Karpas-422 (cell line): ENCODE results near the gene ATP11C. TPM values are rescaled to one million over a fixed set of nuclear protein-coding genes. Genes with fewer than 3 reads are reported as not detected.
A peak's percentile ranks its signal among the peaks of the same experiment; 100 is the strongest.
"Not testable (repeated sequence)": the region's sequence is repeated elsewhere in the genome, so short reads cannot be mapped to it uniquely, and the experiment has no call there.

Experiments used
- DNase-seq: peaks from one replicate; pipeline ENCODE4 v3.0.0-alpha.2; 2015
- H2AFZ ChIP-seq: fragments of 200-600 bp; sonication (generic); 2 replicates; pipeline ENCODE4 v1.6.1; 2014; ENCODE audit warnings: antibody characterized with exemption, low read length, mixed read lengths
- H3K27ac ChIP-seq: fragments of 200-600 bp; sonication (generic); 2 replicates; pipeline ENCODE4 v1.5.1; 2014; ENCODE audit warnings: mild to moderate bottlenecking, low read length, moderate library complexity
- H3K27me3 ChIP-seq: fragments of 200-600 bp; sonication (generic); 2 replicates; pipeline ENCODE4 v1.6.1; 2014; ENCODE audit warnings: low read length, mixed read lengths
- H3K36me3 ChIP-seq: fragments of 200-600 bp; sonication (generic); 2 replicates; pipeline ENCODE4 v1.6.1; 2014; ENCODE audit warnings: low read length, mixed read lengths; ENCODE audit not compliant: insufficient read depth
- H3K4me1 ChIP-seq: fragments of 200-600 bp; sonication (generic); 2 replicates; pipeline ENCODE4 v1.6.1; 2014; ENCODE audit warnings: mild to moderate bottlenecking, low read length, mixed read lengths
- H3K4me2 ChIP-seq: fragments of 200-600 bp; sonication (generic); 2 replicates; pipeline ENCODE4 v1.6.1; 2014; ENCODE audit warnings: low read length, low read depth, mild to moderate bottlenecking; ENCODE audit not compliant: poor library complexity, severe bottlenecking
- H3K4me3 ChIP-seq: fragments of 200-600 bp; sonication (generic); 2 replicates; pipeline ENCODE4 v1.5.1; 2014; ENCODE audit warnings: mild to moderate bottlenecking, antibody characterized with exemption, low read length, mixed read lengths
- H3K79me2 ChIP-seq: fragments of 200-600 bp; sonication (generic); 2 replicates; pipeline ENCODE4 v1.6.1; 2014; ENCODE audit warnings: mild to moderate bottlenecking, low read length, mixed read lengths
- H3K9ac ChIP-seq: fragments of 200-600 bp; sonication (generic); 2 replicates; pipeline ENCODE4 v1.6.0; 2014; ENCODE audit warnings: low read length
- H3K9me2 ChIP-seq: fragments of 200-600 bp; sonication (generic), shearing (Covaris generic); replicated peaks from 2 replicates; pipeline ENCODE4 v1.6.0; 2014; ENCODE audit warnings: mild to moderate bottlenecking, low read length, moderate library complexity; ENCODE audit not compliant: insufficient read depth
- H3K9me3 ChIP-seq: fragments of 300-700, 200-600 bp; sonication (generic); 2 replicates; pipeline ENCODE4 v1.6.1; 2014; ENCODE audit warnings: low read length, mixed read lengths
- H4K20me1 ChIP-seq: fragments of 200-600 bp; sonication (generic); 2 replicates; pipeline ENCODE4 v1.6.1; 2014; ENCODE audit warnings: mild to moderate bottlenecking, antibody characterized with exemption, low read length, low read depth; ENCODE audit not compliant: insufficient read depth
- total RNA-seq: library from RNA; depleted of rRNA; stranded (reverse); fragments of >200 nt; shearing (Covaris generic); gene quantifications from 2 replicates; pipeline ENCODE4 v1.2.3, GENCODE V29; 2014; ENCODE audit warnings: low replicate concordance

The ATP11C gene
- total RNA-seq, 1 experiment from 2014 or later: 37.4 TPM

- no peak for DNase-seq
- H2AFZ ChIP-seq: no peak overlapping the region
- no peaks in the 10 kb centered on the region for H3K27me3 ChIP-seq
- peaks cover 5% of the 10 kb centered on the region; the same call in 1 of the 2 replicates for H3K79me2 ChIP-seq
- H3K4me2 ChIP-seq: no peak overlapping the region
- peaks cover 9% of the 10 kb centered on the region for H3K9me3 ChIP-seq
- no peak overlapping the region for H3K4me3 ChIP-seq
- no peaks in the 10 kb centered on the region for H4K20me1 ChIP-seq
- H3K27ac ChIP-seq: no peak overlapping the region
- H3K9ac ChIP-seq: no peak overlapping the region
- peaks cover 21% of the 10 kb centered on the region for H3K4me1 ChIP-seq
- no peaks in the 10 kb centered on the region for H3K9me2 ChIP-seq
- no peaks in the 10 kb centered on the region for H3K36me3 ChIP-seq
Observed at GRCh38 chrX:139842326-139843185, 90.3 kb downstream of the ATP11C start.

GRCh38 chrX:139836335-139836734 is 96.5 kb downstream of the ATP11C start:
- not testable (repeated sequence) for H3K4me3 ChIP-seq, H2AFZ ChIP-seq, H4K20me1 ChIP-seq, H3K27me3 ChIP-seq, H3K9me2 ChIP-seq, H3K36me3 ChIP-seq, H3K9ac ChIP-seq, H3K9me3 ChIP-seq, DNase-seq, H3K4me2 ChIP-seq, H3K27ac ChIP-seq
- Histone ChIP-seq H3K79me2 (peaks cover 15% of the 10 kb centered on the region), H3K4me1 (peaks cover 25% of the 10 kb centered on the region)

GRCh38 chrX:139834879-139835278 is 98.0 kb downstream of the ATP11C start:
- Histone ChIP-seq H3K9me2 (no peaks in the 10 kb centered on the region), H3K4me3 (no peak overlapping the region), H3K4me2 (no peak overlapping the region)

GRCh38 chrX:139832718-139833309 is 100.0 kb downstream of the ATP11C start:
- no peaks in the 10 kb centered on the region for H4K20me1 ChIP-seq

More at GRCh38 chrX:139834879-139835278, 98.0 kb downstream of the ATP11C start:
- no peak for DNase-seq
- H3K27me3 ChIP-seq: no peaks in the 10 kb centered on the region
- H2AFZ ChIP-seq: no peak overlapping the region
- H3K36me3 ChIP-seq: no peaks in the 10 kb centered on the region
- peaks cover 40% of the 10 kb centered on the region for H3K4me1 ChIP-seq
- H3K9ac ChIP-seq: no peak overlapping the region
- H4K20me1 ChIP-seq: no peaks in the 10 kb centered on the region
- H3K9me3 ChIP-seq: peaks cover 9% of the 10 kb centered on the region
- H3K79me2 ChIP-seq: peaks cover 28% of the 10 kb centered on the region
- H3K27ac ChIP-seq: no peak overlapping the region

GRCh38 chrX:139831675-139832456 is 101.0 kb downstream of the ATP11C start:
- no peaks in the 10 kb centered on the region for H3K27me3 ChIP-seq
- peak overlapping the region; percentile 32 for H3K4me3 ChIP-seq
- no peaks in the 10 kb centered on the region for H3K9me3 ChIP-seq
- H2AFZ ChIP-seq: no peak overlapping the region
- peak overlapping the region; percentile 24; the same call in 1 of the 2 replicates for H3K9ac ChIP-seq
- H3K4me2 ChIP-seq: peak overlapping the region; percentile 46
- H3K9me2 ChIP-seq: no peaks in the 10 kb centered on the region
- H3K79me2 ChIP-seq: peaks cover 41% of the 10 kb centered on the region
- peaks cover 58% of the 10 kb centered on the region for H3K4me1 ChIP-seq
- DNase-seq: no peak
- H3K27ac ChIP-seq: peak overlapping the region; percentile 52
- no peaks in the 10 kb centered on the region for H4K20me1 ChIP-seq
- H3K36me3 ChIP-seq: no peaks in the 10 kb centered on the region

More at GRCh38 chrX:139832718-139833309, 100.0 kb downstream of the ATP11C start:
- Histone ChIP-seq H3K4me2 (no peak overlapping the region), H3K4me1 (peaks cover 55% of the 10 kb centered on the region), H3K27me3 (no peaks in the 10 kb centered on the region), H3K79me2 (peaks cover 39% of the 10 kb centered on the region), H3K4me3 (no peak overlapping the region), H3K36me3 (no peaks in the 10 kb centered on the region), H3K9me2 (no peaks in the 10 kb centered on the region), H3K9me3 (no peaks in the 10 kb centered on the region), H2AFZ (no peak overlapping the region), H3K27ac (no peak overlapping the region; the same call in 1 of the 2 replicates), H3K9ac (no peak overlapping the region)
- no peak for DNase-seq

GRCh38 chrX:139831017-139831416 is 101.8 kb downstream of the ATP11C start:
- no peak overlapping the region for H2AFZ ChIP-seq
- H3K9me3 ChIP-seq: no peaks in the 10 kb centered on the region
- no peak for DNase-seq
- no peaks in the 10 kb centered on the region for H3K36me3 ChIP-seq
- peaks cover 41% of the 10 kb centered on the region for H3K79me2 ChIP-seq
- H3K4me3 ChIP-seq: peak overlapping the region; percentile 32; the same call in 1 of the 2 replicates
- no peaks in the 10 kb centered on the region for H3K27me3 ChIP-seq
- H3K4me1 ChIP-seq: peaks cover 66% of the 10 kb centered on the region
- no peaks in the 10 kb centered on the region for H4K20me1 ChIP-seq
- no peaks in the 10 kb centered on the region for H3K9me2 ChIP-seq
- no peak overlapping the region for H3K9ac ChIP-seq
- peak overlapping the region; percentile 46 for H3K4me2 ChIP-seq
- H3K27ac ChIP-seq: peak overlapping the region; percentile 52; the same call in 1 of the 2 replicates

- Histone ChIP-seq H3K4me1 (peaks cover 71% of the 10 kb centered on the region), H3K9me2 (no peaks in the 10 kb centered on the region), H3K79me2 (peaks cover 46% of the 10 kb centered on the region), H3K27ac (no peak overlapping the region), H4K20me1 (no peaks in the 10 kb centered on the region), H2AFZ (no peak overlapping the region), H3K9ac (no peak overlapping the region), H3K9me3 (no peaks in the 10 kb centered on the region), H3K4me3 (no peak overlapping the region), H3K4me2 (no peak overlapping the region), H3K27me3 (no peaks in the 10 kb centered on the region), H3K36me3 (no peaks in the 10 kb centered on the region)
- DNase-seq: no peak
Observed at GRCh38 chrX:139828830-139829229, 104.0 kb downstream of the ATP11C start.

- Histone ChIP-seq H4K20me1 (no peaks in the 10 kb centered on the region), H3K9ac (no peak overlapping the region), H3K27ac (no peak overlapping the region), H2AFZ (no peak overlapping the region), H3K27me3 (no peaks in the 10 kb centered on the region), H3K4me3 (no peak overlapping the region), H3K4me2 (no peak overlapping the region), H3K36me3 (no peaks in the 10 kb centered on the region), H3K9me2 (no peaks in the 10 kb centered on the region), H3K79me2 (peaks cover 46% of the 10 kb centered on the region), H3K4me1 (peaks cover 67% of the 10 kb centered on the region), H3K9me3 (no peaks in the 10 kb centered on the region)
- DNase-seq: no peak
Observed at GRCh38 chrX:139828033-139828432, 104.8 kb downstream of the ATP11C start.
